Natural killer cell (primary cell): Measurements from ENCODE around the gene CACNA2D2. TPM values are rescaled to one million over a fixed set of nuclear protein-coding genes. Genes with fewer than 3 reads are reported as not detected.

Experiments used
- ATAC-seq, 3 donors: fragments of 150-1000 bp in 2 of 3; fragments of 200-7000 bp in 1 of 3; cut with Tn5 transposase; 1 replicate in 1 of 3; 2 replicates in 2 of 3; pipeline ENCODE4 v1.10.0; 2021; ENCODE audit warnings: mild to moderate bottlenecking in 2 of 3, moderate library complexity in 2 of 3
- DNase-seq, 2 donors: peaks; one replicate each; pipeline versions ENCODE4 v3.0.0 to v3.0.0-alpha.2; 2013 to 2021; ENCODE audit warnings: mixed read lengths in 1 of 2
- H3K27ac ChIP-seq: one replicate; pipeline ENCODE4 v1.5.1; 2013; ENCODE audit warnings: mild to moderate bottlenecking, low read length
- H3K27me3 ChIP-seq: one replicate; pipeline ENCODE4 v1.6.1; 2013; ENCODE audit warnings: low read length; ENCODE audit not compliant: control insufficient read depth, insufficient read depth
- H3K36me3 ChIP-seq: one replicate; pipeline ENCODE4 v1.6.1; 2013; ENCODE audit warnings: low read length; ENCODE audit not compliant: control insufficient read depth, insufficient read depth
- H3K4me1 ChIP-seq: one replicate; pipeline ENCODE4 v1.6.1; 2013; ENCODE audit warnings: low read length; ENCODE audit not compliant: control insufficient read depth, insufficient read depth
- H3K4me3 ChIP-seq: one replicate; pipeline ENCODE4 v1.5.1; 2013; ENCODE audit warnings: low read length
- H3K9me3 ChIP-seq: one replicate; pipeline ENCODE4 v1.6.1; 2013; ENCODE audit warnings: low read length; ENCODE audit not compliant: control insufficient read depth, insufficient read depth
- H3K27ac Mint-ChIP-seq, 2 donors: one replicate each; pipeline ENCODE4 v1.8.0; 2022; ENCODE audit warnings: mild to moderate bottlenecking in 2 of 2, mixed read lengths in 2 of 2, moderate library complexity in 1 of 2
- H3K27me3 Mint-ChIP-seq, 2 donors: one replicate each; pipeline ENCODE4 v1.8.0; 2022; ENCODE audit warnings: low read depth in 2 of 2, mixed read lengths in 2 of 2
- H3K36me3 Mint-ChIP-seq: one replicate; pipeline ENCODE4 v1.8.0; 2022; ENCODE audit warnings: mixed read lengths
- H3K4me1 Mint-ChIP-seq, 2 donors: one replicate each; pipeline ENCODE4 v1.8.0; 2022; ENCODE audit warnings: mixed read lengths in 2 of 2
- H3K4me3 Mint-ChIP-seq: one replicate; pipeline ENCODE4 v1.8.0; 2022; ENCODE audit warnings: mild to moderate bottlenecking, moderate library complexity, mixed read lengths
- H3K9me3 Mint-ChIP-seq, 2 donors: one replicate each; pipeline ENCODE4 v1.8.0; 2022; ENCODE audit warnings: mixed read lengths in 2 of 2
- WGBS: methylation state at CpG from one replicate; pipeline ENCODE4 v1.1.7; 2013; ENCODE audit warnings: missing lambda C conversion rate; ENCODE audit not compliant: insufficient coverage; 5-methylcytosine and 5-hydroxymethylcytosine counted together
- intact Hi-C: fragments of 100-400 bp; cut with micrococcal nuclease; formaldehyde crosslinking; loops from one replicate; pipeline ENCODE4 v1.14.2; 2022
- total RNA-seq, 4 donors: library from RNA; stranded (reverse); fragments of 120-200 nt in 1 of 4; gene quantifications; one replicate each; pipeline versions ENCODE4 v1.2.3 to v1.2.4, GENCODE V29; 2013 to 2022
- TF ChIP-seq, protein P1 (sequence below): fragments of 200-600 bp; IDR thresholded peaks from one replicate; pipeline ENCODE4 v1.8.0; 2022; ENCODE audit warnings: antibody characterized with exemption

Gene CACNA2D2
- total RNA-seq, 3 donors from 2014 or later (not counting 1 experiment from before 2014, with no cell fraction given) = 36.5 to 56.4 (median 43.8) TPM

GRCh38 chr3:50375258-50375931, 128.0 kb downstream of the CACNA2D2 start:
- Mint-ChIP-seq H3K4me1 (peaks cover 0 to 19% of the 10 kb centered on the region in 2 donors), H3K36me3 (no peaks in the 10 kb centered on the region), H3K27me3 (no peaks in the 10 kb centered on the region), H3K9me3 (no peaks in the 10 kb centered on the region), H3K27ac (no peak overlapping the region), H3K4me3 (no peak overlapping the region)
- TF ChIP-seq, protein P1, sequence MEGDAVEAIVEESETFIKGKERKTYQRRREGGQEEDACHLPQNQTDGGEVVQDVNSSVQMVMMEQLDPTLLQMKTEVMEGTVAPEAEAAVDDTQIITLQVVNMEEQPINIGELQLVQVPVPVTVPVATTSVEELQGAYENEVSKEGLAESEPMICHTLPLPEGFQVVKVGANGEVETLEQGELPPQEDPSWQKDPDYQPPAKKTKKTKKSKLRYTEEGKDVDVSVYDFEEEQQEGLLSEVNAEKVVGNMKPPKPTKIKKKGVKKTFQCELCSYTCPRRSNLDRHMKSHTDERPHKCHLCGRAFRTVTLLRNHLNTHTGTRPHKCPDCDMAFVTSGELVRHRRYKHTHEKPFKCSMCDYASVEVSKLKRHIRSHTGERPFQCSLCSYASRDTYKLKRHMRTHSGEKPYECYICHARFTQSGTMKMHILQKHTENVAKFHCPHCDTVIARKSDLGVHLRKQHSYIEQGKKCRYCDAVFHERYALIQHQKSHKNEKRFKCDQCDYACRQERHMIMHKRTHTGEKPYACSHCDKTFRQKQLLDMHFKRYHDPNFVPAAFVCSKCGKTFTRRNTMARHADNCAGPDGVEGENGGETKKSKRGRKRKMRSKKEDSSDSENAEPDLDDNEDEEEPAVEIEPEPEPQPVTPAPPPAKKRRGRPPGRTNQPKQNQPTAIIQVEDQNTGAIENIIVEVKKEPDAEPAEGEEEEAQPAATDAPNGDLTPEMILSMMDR = no peak
- H3K27me3 ChIP-seq = no peaks in the 10 kb centered on the region
- 80% methylated on average over 7 of the region's 7 CpGs for WGBS
- intact Hi-C loops = no loop called here
- no peak overlapping the region for H3K4me3 ChIP-seq
- no peak overlapping the region for H3K27ac ChIP-seq
- H3K36me3 ChIP-seq = no peaks in the 10 kb centered on the region
- H3K9me3 ChIP-seq = no peaks in the 10 kb centered on the region
- ATAC-seq (no peak), DNase-seq (no peak)
- no peaks in the 10 kb centered on the region for H3K4me1 ChIP-seq

GRCh38 chr3:50374363-50375257, 128.8 kb downstream of the CACNA2D2 start:
- WGBS = 75% methylated on average over 21 of the region's 22 CpGs
- ATAC-seq = no peak
- no peak overlapping the region for H3K27ac Mint-ChIP-seq

DNA sequence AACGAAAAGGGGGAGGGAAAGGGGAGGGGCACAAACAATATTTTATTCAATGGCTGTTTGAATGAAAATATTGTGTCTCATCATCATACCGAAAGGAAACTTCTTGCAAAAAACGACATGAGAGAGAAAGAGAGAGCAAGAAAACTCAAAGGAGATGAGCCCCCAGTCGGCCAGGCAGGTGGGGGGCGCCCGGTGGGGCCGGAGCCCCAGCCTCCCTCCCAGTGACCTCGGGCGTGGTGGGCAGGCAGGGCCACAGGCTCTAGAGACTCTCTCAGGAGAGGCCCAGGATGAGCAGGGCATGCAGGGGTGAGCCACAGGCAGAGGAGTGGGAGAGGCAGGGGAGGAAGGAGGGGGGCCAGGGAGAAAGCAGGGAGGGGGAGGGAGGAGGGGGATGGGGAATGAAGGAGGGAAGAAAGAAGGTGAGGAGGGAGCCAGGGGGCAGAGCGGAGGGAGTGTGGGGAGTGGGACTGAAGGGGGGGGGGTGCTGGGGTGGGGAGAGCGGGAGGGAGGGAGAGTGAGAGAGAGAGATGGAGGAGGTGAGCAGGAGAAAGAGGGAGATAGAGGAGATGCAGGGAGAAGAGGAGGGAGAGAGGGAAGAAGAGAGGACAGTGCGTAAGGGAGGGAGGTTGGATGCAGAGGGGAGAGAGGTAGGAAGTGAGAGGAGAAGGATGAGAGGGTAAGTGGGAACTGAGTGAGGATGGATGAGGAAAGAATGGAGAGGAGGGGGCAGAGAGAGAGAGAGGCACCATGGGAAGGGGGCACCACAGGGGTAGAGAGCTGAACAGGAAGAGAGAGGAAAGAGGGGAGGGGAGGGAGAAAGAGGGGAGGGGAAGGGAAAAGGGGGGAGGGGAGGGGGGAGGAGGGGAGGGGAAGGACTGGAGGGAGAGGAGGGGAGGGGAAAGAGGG, 130.0 kb downstream of the CACNA2D2 start:
- TF ChIP-seq, protein P1 = no peak
- Histone ChIP-seq H3K4me1 (no peaks in the 10 kb centered on the region), H3K27me3 (no peaks in the 10 kb centered on the region), H3K27ac (no peak overlapping the region), H3K36me3 (no peaks in the 10 kb centered on the region), H3K9me3 (no peaks in the 10 kb centered on the region), H3K4me3 (no peak overlapping the region)
- Mint-ChIP-seq H3K4me1 (peaks cover 0 to 18% of the 10 kb centered on the region in 2 donors), H3K4me3 (no peak overlapping the region), H3K27me3 (no peaks in the 10 kb centered on the region), H3K36me3 (no peaks in the 10 kb centered on the region), H3K9me3 (no peaks in the 10 kb centered on the region), H3K27ac (no peak overlapping the region)
- 77% methylated on average over 11 of the region's 12 CpGs for WGBS
- intact Hi-C loops = no loop called here
- no peak for DNase-seq
- ATAC-seq = no peak

More at GRCh38 chr3:50374363-50375257, 128.8 kb downstream of the CACNA2D2 start:
- Histone ChIP-seq H3K36me3 (no peaks in the 10 kb centered on the region), H3K27ac (no peak overlapping the region), H3K4me1 (no peaks in the 10 kb centered on the region), H3K4me3 (no peak overlapping the region), H3K27me3 (no peaks in the 10 kb centered on the region), H3K9me3 (no peaks in the 10 kb centered on the region)
- intact Hi-C loops = no loop called here
- peaks cover 0 to 19% of the 10 kb centered on the region in 2 donors for H3K4me1 Mint-ChIP-seq
- TF ChIP-seq, protein P1 = no peak
- H3K27me3 Mint-ChIP-seq = no peaks in the 10 kb centered on the region
- H3K4me3 Mint-ChIP-seq = no peak overlapping the region
- no peaks in the 10 kb centered on the region for H3K36me3 Mint-ChIP-seq
- no peak for DNase-seq
- H3K9me3 Mint-ChIP-seq = no peaks in the 10 kb centered on the region
